ENCODE measurements around the gene EYA2.

EYA2 gene

GRCh38 chr20:47124181-47124717 is 229.6 kb downstream of the EYA2 start:
- no peak for TF ChIP-seq CTCF (IDR thresholded peaks at IDR 0.05; ENCODE audit: insufficient read depth, missing control alignments)

GRCh38 chr20:47125508-47125757 is 230.8 kb downstream of the EYA2 start:
- FAIRE-seq (peak; percentile 32), DNase-seq (ENCODE audit: insufficient read length, low spot score) (peak; percentile 65)
- no peak for TF ChIP-seq CTCF (IDR thresholded peaks at IDR 0.05; ENCODE audit: insufficient read depth, missing control alignments)

More at GRCh38 chr20:47124181-47124717, 229.6 kb downstream of the EYA2 start:
- DNase-seq (ENCODE audit: insufficient read length, low spot score) (no peak), FAIRE-seq (no peak)

- TF ChIP-seq CTCF (IDR thresholded peaks at IDR 0.05; ENCODE audit: insufficient read depth, missing control alignments) = no peak
- DNase-seq (ENCODE audit: insufficient read length, low spot score) (no peak), FAIRE-seq (no peak)
Measured at GRCh38 chr20:47125758-47126591, 231.3 kb downstream of the EYA2 start.

GRCh38 chr20:47126709-47127108 is 232.1 kb downstream of the EYA2 start:
- TF ChIP-seq CTCF (IDR thresholded peaks at IDR 0.05; ENCODE audit: insufficient read depth, missing control alignments) = no peak
- DNase-seq (ENCODE audit: insufficient read length, low spot score) = no peak
- FAIRE-seq = no peak

GRCh38 chr20:47127546-47127945 is 232.9 kb downstream of the EYA2 start:
- no peak for DNase-seq (ENCODE audit: insufficient read length, low spot score)
- FAIRE-seq = no peak
- TF ChIP-seq CTCF (IDR thresholded peaks at IDR 0.05; ENCODE audit: insufficient read depth, missing control alignments) = no peak

GRCh38 chr20:47127999-47128398 is 233.4 kb downstream of the EYA2 start:
- DNase-seq (ENCODE audit: insufficient read length, low spot score) = no peak
- FAIRE-seq = no peak

More at GRCh38 chr20:47127999-47128398, 233.4 kb downstream of the EYA2 start:
- TF ChIP-seq CTCF (IDR thresholded peaks at IDR 0.05; ENCODE audit: insufficient read depth, missing control alignments) = no peak
